Upper lobe of left lung (tissue), 4 donors: ENCODE data around the gene ATP11A.

Source experiments
- CTCF ChIP-seq, 6 experiments: fragments of 450-650 bp in 4 of 6; fragments of 200-600 bp in 2 of 6; sonication (generic) in 2 of 6; IDR thresholded peaks; one replicate each; pipeline ENCODE4 v1.5.1; 2016 to 2019; ENCODE audit warnings: antibody characterized with exemption in 6 of 6
- POLR2A ChIP-seq, 4 donors: fragments of 450-650 bp; IDR thresholded peaks; one replicate each; pipeline ENCODE4 v1.5.1; 2016 to 2017; ENCODE audit warnings: antibody characterized with exemption in 4 of 4, mild to moderate bottlenecking in 2 of 4

DNA sequence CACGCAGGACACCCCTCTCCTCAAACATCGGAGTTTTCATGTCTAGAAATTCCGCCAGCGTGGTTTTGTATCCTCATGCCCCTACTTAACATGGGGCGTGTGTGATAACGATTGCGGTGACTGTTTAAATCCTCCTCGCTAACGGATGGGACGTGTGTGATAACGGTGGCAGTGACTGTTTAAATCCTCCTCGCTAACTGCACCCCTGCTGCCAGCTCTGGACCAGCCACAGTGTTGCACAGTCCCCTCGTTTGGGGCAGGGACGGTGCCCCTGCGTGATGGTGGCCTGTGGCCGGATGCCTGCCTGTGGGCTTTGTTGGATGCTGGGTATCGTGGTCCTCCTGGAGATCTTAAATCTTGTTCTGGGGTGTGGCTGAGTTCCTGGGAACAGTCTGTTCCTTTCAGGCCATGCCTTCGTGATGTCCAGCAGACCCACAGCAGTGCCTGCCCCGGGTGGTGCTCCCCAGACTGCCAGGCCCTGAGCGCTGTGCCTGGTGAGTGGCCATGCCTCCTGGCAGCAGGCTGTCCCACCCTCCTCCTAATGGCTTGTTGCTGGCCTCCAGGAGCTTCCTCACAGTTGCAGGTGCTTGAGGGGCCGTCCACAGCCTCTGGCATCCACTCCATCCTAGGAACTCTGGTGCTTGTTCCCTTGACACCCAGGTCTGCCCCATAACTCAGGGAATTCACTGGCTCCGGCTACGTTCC lies 156.7 kb downstream of the ATP11A start:
- TF ChIP-seq CTCF (IDR thresholded peaks at IDR 0.05) (no peak), POLR2A (IDR thresholded peaks at IDR 0.05) (no peak)
